ENCODE results near the gene OMG. TPM values are rescaled to one million over a fixed set of nuclear protein-coding genes. Genes with fewer than 3 reads are reported as not detected.
"Not testable (repeated sequence)": the region's sequence is repeated elsewhere in the genome, so short reads cannot be mapped to it uniquely, and the experiment has no call there.

Gene OMG
- total RNA-seq (2013): 0.79 TPM
- polyA plus RNA-seq: 1 to 10 TPM in 1 of 3 donors, under 1 TPM in 1, not detected in 1; 0.83 to 2.2 TPM
- polyA minus RNA-seq: 0.69 and 1.9 TPM in 2 replicates
- total RNA-seq: 0.06 to 3.3 (median 1.4) reads per million in 11 experiments

- H3K9me3 Mint-ChIP-seq: no peaks in the 10 kb centered on the region
- Histone ChIP-seq H3K4me1 (ENCODE audit: control insufficient read depth in 1 of 2, insufficient read depth in 2 of 2, low read length in 2 of 2) (peaks cover 0 to 7% of the 10 kb centered on the region in 2 donors), H3K9me3 (replicated peaks in 1 of 2; ENCODE audit: control insufficient read depth in 1 of 2, insufficient read depth in 1 of 2, low read length in 2 of 2) (no peaks in the 10 kb centered on the region), H3K27me3 (ENCODE audit: control insufficient read depth in 2 of 2, insufficient read depth in 2 of 2, low read length in 2 of 2) (no peaks in the 10 kb centered on the region), H3K4me2 (replicated peaks; ENCODE audit: extremely low read depth, low read length, poor library complexity, severe bottlenecking) (no peak within 1 kb of the TSS), H3K9ac (ENCODE audit: insufficient read depth, low read length, poor library complexity, severe bottlenecking) (no peak within 1 kb of the TSS), H4K20me1 (ENCODE audit: insufficient read depth, low read length) (peaks cover 20% of the 10 kb centered on the region), H3K27ac (ENCODE audit: low read depth in 1 of 2, low read length in 2 of 2) (no peak within 1 kb of the TSS), H3K79me2 (ENCODE audit: insufficient read depth, low read length) (peaks cover 2% of the 10 kb centered on the region), H2AFZ (ENCODE audit: insufficient read depth, low read depth, low read length, poor library complexity, severe bottlenecking) (no peak within 1 kb of the TSS), H3K4me3 (replicated peaks in 1 of 3; ENCODE audit: low read depth in 2 of 3, low read length in 3 of 3) (no peak within 1 kb of the TSS), H3K36me3 (replicated peaks in 1 of 2; ENCODE audit: control insufficient read depth in 1 of 2, insufficient read depth in 2 of 2, low read length in 2 of 2) (no peaks in the 10 kb centered on the region)
- peaks cover 0 to 8% of the 10 kb centered on the region in 2 donors for H3K36me3 Mint-ChIP-seq
- no peak for DNase-seq
- TF ChIP-seq, protein P1, sequence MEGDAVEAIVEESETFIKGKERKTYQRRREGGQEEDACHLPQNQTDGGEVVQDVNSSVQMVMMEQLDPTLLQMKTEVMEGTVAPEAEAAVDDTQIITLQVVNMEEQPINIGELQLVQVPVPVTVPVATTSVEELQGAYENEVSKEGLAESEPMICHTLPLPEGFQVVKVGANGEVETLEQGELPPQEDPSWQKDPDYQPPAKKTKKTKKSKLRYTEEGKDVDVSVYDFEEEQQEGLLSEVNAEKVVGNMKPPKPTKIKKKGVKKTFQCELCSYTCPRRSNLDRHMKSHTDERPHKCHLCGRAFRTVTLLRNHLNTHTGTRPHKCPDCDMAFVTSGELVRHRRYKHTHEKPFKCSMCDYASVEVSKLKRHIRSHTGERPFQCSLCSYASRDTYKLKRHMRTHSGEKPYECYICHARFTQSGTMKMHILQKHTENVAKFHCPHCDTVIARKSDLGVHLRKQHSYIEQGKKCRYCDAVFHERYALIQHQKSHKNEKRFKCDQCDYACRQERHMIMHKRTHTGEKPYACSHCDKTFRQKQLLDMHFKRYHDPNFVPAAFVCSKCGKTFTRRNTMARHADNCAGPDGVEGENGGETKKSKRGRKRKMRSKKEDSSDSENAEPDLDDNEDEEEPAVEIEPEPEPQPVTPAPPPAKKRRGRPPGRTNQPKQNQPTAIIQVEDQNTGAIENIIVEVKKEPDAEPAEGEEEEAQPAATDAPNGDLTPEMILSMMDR (IDR thresholded peaks at IDR 0.05): no peak
- intact Hi-C loops (cut with micrococcal nuclease): loop anchor here in 1 of 2 donors (10.0 kb wide), 1 partner anchor 68 kb away; no protein-coding TSS in a partner anchor
- no peak within 1 kb of the TSS for H3K27ac Mint-ChIP-seq
- WGBS (ENCODE audit: insufficient coverage): 97% methylated on average over 5 of the region's 7 CpGs
- peaks cover 11% of the 10 kb centered on the region for H3K4me1 Mint-ChIP-seq
- no peaks in the 10 kb centered on the region for H3K27me3 Mint-ChIP-seq (ENCODE audit: low read depth in 3 of 3)
- H3K4me3 Mint-ChIP-seq: no peak within 1 kb of the TSS
These were observed at the start of gene OMG for GRCh38 chr17:31297090-31297489. Gene OMG, minus strand, starts transcription at chr17:31297239. Its CDS starts 908 bp downstream, at chr17:31296331.

- H3K9me3 Mint-ChIP-seq; H3K4me3 ChIP-seq (replicated peaks in 1 of 3; ENCODE audit: low read depth in 2 of 3, low read length in 3 of 3); H3K9me3 ChIP-seq (replicated peaks in 1 of 2; ENCODE audit: control insufficient read depth in 1 of 2, insufficient read depth in 1 of 2, low read length in 2 of 2); H3K4me2 ChIP-seq (replicated peaks; ENCODE audit: extremely low read depth, low read length, poor library complexity, severe bottlenecking); intact Hi-C loops (cut with micrococcal nuclease); H3K4me3 Mint-ChIP-seq; H3K27me3 ChIP-seq (ENCODE audit: control insufficient read depth in 2 of 2, insufficient read depth in 2 of 2, low read length in 2 of 2); H3K9ac ChIP-seq (ENCODE audit: insufficient read depth, low read length, poor library complexity, severe bottlenecking); H3K27me3 Mint-ChIP-seq (ENCODE audit: low read depth in 3 of 3); H2AFZ ChIP-seq (ENCODE audit: insufficient read depth, low read depth, low read length, poor library complexity, severe bottlenecking); H3K4me1 ChIP-seq (ENCODE audit: control insufficient read depth in 1 of 2, insufficient read depth in 2 of 2, low read length in 2 of 2); H3K4me1 Mint-ChIP-seq; DNase-seq; H4K20me1 ChIP-seq (ENCODE audit: insufficient read depth, low read length); H3K79me2 ChIP-seq (ENCODE audit: insufficient read depth, low read length); H3K27ac ChIP-seq (ENCODE audit: low read depth in 1 of 2, low read length in 2 of 2); H3K27ac Mint-ChIP-seq: not testable (repeated sequence)
- H3K36me3 Mint-ChIP-seq: peaks cover 24 to 26% of the 10 kb centered on the region in 2 donors
- WGBS (ENCODE audit: insufficient coverage): no CpG with 5 or more reads among the region's 34 CpGs
- H3K36me3 ChIP-seq (replicated peaks in 1 of 2; ENCODE audit: control insufficient read depth in 1 of 2, insufficient read depth in 2 of 2, low read length in 2 of 2): peaks cover 0 to 29% of the 10 kb centered on the region in 2 donors
These were observed 48.2 kb upstream of the OMG start for GRCh38 chr17:31345191-31345747.

Data from CD14-positive monocyte (primary cell).